HG02642 (cell line): ENCODE measurements around the gene FER.

Experiments
- ATAC-seq: cut with Tn5 transposase; IDR thresholded peaks from one replicate; pipeline ENCODE4 v1.9.1; 2021; ENCODE audit warnings: mild to moderate bottlenecking; ENCODE audit not compliant: unreplicated experiment, poor library complexity

The FER gene

GRCh38 chr5:109199289-109199688 is 451.6 kb downstream of the FER start:
- no peak for ATAC-seq

- no peak for ATAC-seq
Observed at GRCh38 chr5:109199799-109200620, 452.3 kb downstream of the FER start.

GRCh38 chr5:109215040-109215439 is 467.3 kb downstream of the FER start:
- no peak for ATAC-seq

- ATAC-seq = no peak
Observed at GRCh38 chr5:109218818-109219217, 471.1 kb downstream of the FER start.

- no peak for ATAC-seq
Observed at GRCh38 chr5:109223531-109223930, 475.8 kb downstream of the FER start.

DNA sequence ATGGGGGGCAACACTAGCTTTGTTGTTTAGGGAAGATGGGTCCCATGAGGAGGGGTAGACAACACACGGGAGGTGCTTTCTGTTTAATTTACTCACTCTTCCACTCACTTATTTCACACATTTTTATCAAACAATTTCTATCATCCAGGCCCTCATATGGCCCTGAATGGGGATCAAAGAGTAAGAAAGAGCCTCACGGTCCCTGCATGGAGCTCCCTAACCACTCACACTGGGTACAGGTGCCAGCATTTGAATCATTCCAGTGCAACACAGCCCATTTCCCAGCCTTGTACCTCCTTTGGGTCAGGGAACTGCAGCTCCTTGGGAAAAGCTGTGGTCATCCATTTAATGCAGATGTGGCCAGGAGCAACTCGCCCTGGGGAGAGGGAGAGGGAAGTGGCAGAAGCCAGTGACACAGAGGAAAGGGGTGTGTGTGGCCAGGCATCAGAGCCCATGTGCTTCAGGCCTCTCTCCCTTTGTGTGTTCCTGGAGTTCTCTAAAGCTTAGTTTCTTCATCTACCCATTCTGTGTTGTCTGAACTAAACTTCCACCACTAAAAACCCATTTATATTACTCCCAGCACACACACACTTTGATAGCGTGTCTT is 476.7 kb downstream of the FER start:
- ATAC-seq = no peak

DNA sequence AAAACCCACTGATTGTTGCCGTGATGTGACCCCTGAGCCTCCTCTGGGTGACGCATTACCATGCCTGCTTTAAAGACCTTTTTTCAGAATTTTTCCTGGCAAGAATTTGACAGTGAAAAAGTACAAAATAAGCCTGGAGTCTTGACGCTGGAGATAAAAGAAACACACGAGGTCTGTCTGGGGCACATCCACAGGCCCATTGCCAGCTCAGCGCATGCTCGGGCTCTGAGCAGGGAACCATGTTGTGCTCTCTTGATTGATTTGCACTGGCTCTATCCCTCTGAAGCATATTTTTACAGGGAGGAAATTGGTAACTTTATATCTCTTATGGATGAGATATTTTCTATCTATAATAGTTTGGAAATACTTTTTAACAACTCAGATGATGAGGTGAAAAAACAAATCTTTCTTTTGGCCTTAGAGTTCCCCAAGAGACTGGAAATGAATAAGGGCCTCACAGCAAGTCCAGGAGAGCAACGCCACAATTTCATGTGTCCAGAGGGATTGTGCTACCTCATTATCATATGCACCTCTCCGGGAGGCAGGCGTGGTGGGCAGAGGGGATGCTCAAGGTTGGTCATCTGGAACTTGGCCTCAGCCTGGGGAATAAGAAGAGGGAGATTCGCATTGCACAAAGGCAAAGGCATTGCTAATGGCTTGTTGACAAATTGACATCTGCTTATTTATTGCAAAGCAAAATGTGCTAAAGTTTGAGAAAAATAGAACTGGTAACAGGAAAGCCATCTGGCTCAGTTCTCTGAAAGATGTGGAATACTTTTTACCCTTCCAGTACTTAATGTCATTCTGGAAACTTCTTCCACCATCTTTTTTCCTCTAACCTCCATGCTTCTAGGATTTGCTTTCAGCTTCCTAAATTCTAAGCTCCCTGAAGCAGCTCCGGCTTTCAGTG is 478.3 kb downstream of the FER start:
- ATAC-seq = no peak

- ATAC-seq = no peak
Observed at GRCh38 chr5:109230369-109230768, 482.7 kb downstream of the FER start.

DNA sequence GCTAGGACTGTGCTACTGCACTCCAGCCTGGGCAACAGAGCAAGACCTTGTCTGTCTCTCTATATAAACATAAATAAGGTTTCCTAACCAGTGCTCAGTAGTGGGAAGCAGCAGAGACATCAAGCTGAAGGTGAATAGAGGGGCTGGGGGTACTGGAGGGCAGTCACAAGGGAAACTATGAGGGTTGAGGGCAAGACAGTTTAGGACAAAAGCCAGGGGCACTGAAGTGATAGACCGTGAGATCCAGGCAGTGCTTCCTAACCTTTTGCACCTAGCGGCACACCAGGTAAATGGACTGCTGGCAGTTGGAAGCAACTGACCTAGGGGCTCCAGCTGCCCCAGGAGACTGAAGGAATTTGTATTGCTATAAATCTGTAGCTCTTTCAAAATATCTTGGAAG is 483.6 kb downstream of the FER start:
- ATAC-seq = no peak

DNA sequence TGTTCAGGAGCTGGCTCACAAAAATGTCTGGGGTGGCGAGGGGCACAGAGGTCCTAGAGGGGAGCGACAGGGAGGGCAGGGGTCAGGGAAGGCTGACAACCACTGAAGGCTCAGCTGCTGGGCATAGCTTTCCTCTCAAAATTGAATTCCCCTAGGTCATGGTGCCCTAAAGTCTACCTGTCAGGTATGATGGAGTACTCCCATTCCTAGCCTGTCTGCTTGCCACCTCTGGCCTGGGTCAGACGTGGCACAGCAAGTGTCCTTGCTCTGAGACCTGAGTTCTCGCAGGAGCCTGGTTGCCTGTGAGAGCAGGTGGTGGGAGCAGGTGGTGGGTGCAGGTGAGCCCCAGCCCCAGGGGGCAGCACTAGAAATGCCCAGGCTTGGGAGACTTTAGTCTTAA is 486.7 kb downstream of the FER start:
- ATAC-seq = no peak

- ATAC-seq = no peak
Observed at GRCh38 chr5:109239456-109239855, 491.8 kb downstream of the FER start.

GRCh38 chr5:109242518-109242917 is 494.8 kb downstream of the FER start:
- no peak for ATAC-seq

DNA sequence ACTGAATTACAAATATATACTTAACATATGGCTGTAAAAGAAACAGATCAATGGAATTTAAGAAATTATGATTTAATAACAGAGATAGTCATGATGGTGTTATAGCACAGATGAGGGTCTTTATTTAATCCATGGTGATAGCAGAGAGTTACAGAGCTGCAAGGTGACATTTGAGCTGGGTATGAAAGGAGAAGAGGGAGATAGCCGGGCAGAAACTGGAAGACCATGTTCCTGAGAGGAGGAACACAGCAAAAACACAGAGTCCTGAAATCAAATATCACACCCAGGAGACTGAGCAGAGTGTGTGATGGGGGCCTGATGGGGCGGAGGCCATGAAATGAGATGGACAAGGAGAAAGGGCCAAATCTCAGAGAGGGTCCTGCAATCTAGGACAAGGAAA is 498.7 kb downstream of the FER start:
- no peak for ATAC-seq
